Heart right ventricle (tissue), 16 donors: ENCODE results near the gene ATP6V0D1. TPM values are rescaled to one million over a fixed set of nuclear protein-coding genes. Genes with fewer than 3 reads are reported as not detected.

ENCODE experiments used
- ATAC-seq, 8 donors: fragments of 200-7000 bp; cut with Tn5 transposase; one replicate each; pipeline ENCODE4 v1.9.1; 2020; ENCODE audit warnings: mild to moderate bottlenecking in 8 of 8, moderate library complexity in 8 of 8, moderate number of reproducible peaks in 1 of 8
- DNase-seq, 2 donors: peaks; one replicate each; pipeline ENCODE4 v3.0.0-alpha.2; 2020
- H3K27ac ChIP-seq, 10 donors: fragments of 200-600 bp; sonication (generic) in 2 of 10; one replicate each; pipeline versions ENCODE4 v1.5.0 to v1.8.0; 2020 to 2022; ENCODE audit warnings: mild to moderate bottlenecking in 3 of 10
- H3K27me3 ChIP-seq, 7 donors: fragments of 200-600 bp; one replicate each; pipeline ENCODE4 v1.8.0; 2021 to 2022; ENCODE audit warnings: mild to moderate bottlenecking in 2 of 7
- H3K36me3 ChIP-seq, 9 donors: fragments of 200-600 bp; sonication (generic) in 1 of 9; one replicate each; pipeline versions ENCODE4 v1.5.0 to v1.8.0; 2020 to 2022; ENCODE audit warnings: mild to moderate bottlenecking in 2 of 9
- H3K4me1 ChIP-seq, 9 donors: fragments of 200-600 bp; sonication (generic) in 1 of 9; one replicate each; pipeline versions ENCODE4 v1.5.0 to v1.8.0; 2020 to 2022; ENCODE audit warnings: mild to moderate bottlenecking in 4 of 9
- H3K4me3 ChIP-seq, 10 donors: fragments of 200-600 bp; sonication (generic) in 2 of 10; one replicate each; pipeline versions ENCODE4 v1.5.0 to v1.8.0; 2020 to 2022; ENCODE audit warnings: mild to moderate bottlenecking in 7 of 10, moderate library complexity in 2 of 10
- H3K9me3 ChIP-seq, 11 donors: fragments of 200-600 bp in 10 of 11; sonication (generic) in 2 of 11; one replicate each; pipeline versions ENCODE4 v1.5.0 to v1.8.0; 2013 to 2022; ENCODE audit warnings: mild to moderate bottlenecking in 2 of 11, control low read depth in 1 of 11, moderate library complexity in 1 of 11
- WGBS, 2 donors: extraction: QIAGEN DNeasy Blood & Tissue Kit; methylation state at CpG; one replicate each; pipeline ENCODE4 v1.1.7; 2013; ENCODE audit warnings: inconsistent platforms in 1 of 2; 5-methylcytosine and 5-hydroxymethylcytosine counted together
- intact Hi-C, 10 donors: fragments of 100-400 bp; cut with DNase I; formaldehyde crosslinking; loops; one replicate each; pipeline versions ENCODE4 v1.11.1 to v1.14.2; 2022
- polyA plus RNA-seq, 2 donors: library from polyadenylated mRNA; stranded (reverse); fragments of 200-250 nt; gene quantifications; one replicate each; pipeline ENCODE4 v1.2.3, GENCODE V29; 2013
- total RNA-seq, 10 donors: library from RNA; stranded (reverse); fragmentation: NEBNext Ultra II Directional in 3 of 10; extraction: Animal tissue kit (Norgen Biotek cat#: 25700) in 3 of 10; gene quantifications; one replicate each; pipeline versions ENCODE4 v1.2.1 to v1.2.4, GENCODE V29; 2021 to 2023
- TF ChIP-seq, protein P1 (sequence below), 9 donors: fragments of 200-600 bp; sonication (generic) in 2 of 9; IDR thresholded peaks; one replicate each; pipeline versions ENCODE4 v1.5.0 to v1.8.0; 2021 to 2022; ENCODE audit warnings: antibody characterized with exemption in 9 of 9, mild to moderate bottlenecking in 5 of 9, moderate library complexity in 1 of 9
- donor health status: Arrhythmogenic right ventricular cardiomyopathy.
- donor health status: ischemic (EF 13 %, LVEDD 7.1; RV severe dilation, severe dysfunction).
- donor health status: healthy with polysubstance abuse.
- donor health status: DM: no; HTN: yes; CAD: no.
- donor health status: DM: no; HTN: no; CAD: no.
- donor health status: ischemic (EF 25% LVEDD 6.9; RV normal size, moderate dysfunction).
- donor health status: ischemic (EF 25% LVEDD 5.7; RV mildly dilated, moderate dysfunction).
- donor health status: healthy.
- donor health status: DM: yes; HTN: yes; CAD: no.
- donor health status: Ischemic cardiomyopathy.
- donor health status: ischemic (EF 35%, LVEDD 5.7; RV mildly dilated, moderate dysfunction).
- donor health status: nonischemic (EF 11% LVEDD 7.7; RV severe dilation, severe dysfunction).
- donor health status: DM: yes; HTN: yes; CAD: no.
- donor health status: PGD.
- donor health status: ischemic (EF 29% LVEDD 5.4; RV normal size, mild dysfunction).
- donor health status: nonischemic (EF 23%, LVEDD 6.1; RV moderate dilation, normal function).

Gene ATP6V0D1
- total and polyA plus RNA-seq, 12 donors = 12.8 to 84.7 (median 67.5) TPM

DNA sequence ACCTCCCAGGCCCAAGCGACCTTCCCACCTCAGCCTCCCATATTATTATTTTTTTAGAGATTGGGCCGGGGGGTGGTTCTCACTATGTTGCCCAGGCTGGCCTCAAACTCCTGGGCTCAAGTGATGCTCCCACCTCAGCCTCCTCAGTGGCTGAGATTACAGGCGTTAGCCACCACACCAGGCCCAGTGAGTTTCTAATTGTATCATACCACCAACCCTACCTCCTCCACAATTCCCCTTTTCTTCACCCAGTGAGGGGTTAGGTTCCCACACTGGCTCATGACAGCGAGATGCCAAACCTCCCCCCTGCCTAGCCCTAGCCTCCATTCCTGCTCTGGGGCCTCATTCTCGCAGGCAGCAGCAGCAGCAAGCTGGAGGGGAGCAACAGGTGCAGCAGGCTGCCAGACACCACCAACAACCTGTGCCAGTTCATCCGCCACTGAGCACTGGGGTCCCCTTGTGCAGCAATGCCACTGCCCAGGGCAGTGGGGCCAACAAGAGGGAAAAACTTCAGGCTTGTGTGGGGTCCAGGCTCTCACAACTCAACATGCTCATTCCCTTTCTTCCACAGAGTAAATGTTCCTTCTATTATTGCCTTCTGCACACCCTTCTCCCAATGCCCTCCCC is 9.1 kb downstream of the ATP6V0D1 start:
- Histone ChIP-seq H3K36me3 (peaks cover 0 to 9% (median 0%) of the 10 kb centered on the region in 9 donors), H3K4me3 (no peak overlapping the region), H3K9me3 (no peaks in the 10 kb centered on the region), H3K27me3 (no peaks in the 10 kb centered on the region), H3K4me1 (peaks cover 7 to 76% (median 44%) of the 10 kb centered on the region in 9 donors), H3K27ac (no peak overlapping the region)
- DNase-seq (no peak), ATAC-seq (no peak)
- 95 to 96% methylated on average over 6 of the region's 6 CpGs for WGBS, 2 donors
- TF ChIP-seq, protein P1, sequence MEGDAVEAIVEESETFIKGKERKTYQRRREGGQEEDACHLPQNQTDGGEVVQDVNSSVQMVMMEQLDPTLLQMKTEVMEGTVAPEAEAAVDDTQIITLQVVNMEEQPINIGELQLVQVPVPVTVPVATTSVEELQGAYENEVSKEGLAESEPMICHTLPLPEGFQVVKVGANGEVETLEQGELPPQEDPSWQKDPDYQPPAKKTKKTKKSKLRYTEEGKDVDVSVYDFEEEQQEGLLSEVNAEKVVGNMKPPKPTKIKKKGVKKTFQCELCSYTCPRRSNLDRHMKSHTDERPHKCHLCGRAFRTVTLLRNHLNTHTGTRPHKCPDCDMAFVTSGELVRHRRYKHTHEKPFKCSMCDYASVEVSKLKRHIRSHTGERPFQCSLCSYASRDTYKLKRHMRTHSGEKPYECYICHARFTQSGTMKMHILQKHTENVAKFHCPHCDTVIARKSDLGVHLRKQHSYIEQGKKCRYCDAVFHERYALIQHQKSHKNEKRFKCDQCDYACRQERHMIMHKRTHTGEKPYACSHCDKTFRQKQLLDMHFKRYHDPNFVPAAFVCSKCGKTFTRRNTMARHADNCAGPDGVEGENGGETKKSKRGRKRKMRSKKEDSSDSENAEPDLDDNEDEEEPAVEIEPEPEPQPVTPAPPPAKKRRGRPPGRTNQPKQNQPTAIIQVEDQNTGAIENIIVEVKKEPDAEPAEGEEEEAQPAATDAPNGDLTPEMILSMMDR (IDR thresholded peaks at IDR 0.05) = no peak
- intact Hi-C loops = no loop called here

DNA sequence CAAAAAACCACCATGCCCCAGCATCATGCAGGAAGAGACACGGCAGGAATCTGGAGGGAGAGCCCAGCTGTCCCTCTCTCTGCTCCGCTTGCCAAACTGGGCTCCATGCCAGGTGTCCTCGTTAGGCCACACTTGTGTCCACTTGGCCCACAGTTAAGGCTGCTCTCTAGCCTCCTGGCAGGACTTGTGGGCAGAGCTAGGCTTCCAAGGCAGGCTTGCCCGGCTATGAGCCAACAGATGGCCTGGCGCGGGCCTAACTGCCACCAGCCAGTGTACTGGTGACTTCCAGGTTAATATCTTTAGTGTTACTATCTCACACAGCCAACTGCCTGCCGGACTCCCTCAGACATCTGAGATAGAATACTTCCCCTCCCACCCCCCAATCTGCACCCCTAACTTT is 10.6 kb downstream of the ATP6V0D1 start:
- Histone ChIP-seq H3K4me3 (no peak overlapping the region), H3K9me3 (no peaks in the 10 kb centered on the region), H3K27me3 (no peaks in the 10 kb centered on the region), H3K4me1 (peaks cover 13 to 68% (median 35%) of the 10 kb centered on the region in 9 donors), H3K36me3 (peaks cover 0 to 4% (median 0%) of the 10 kb centered on the region in 9 donors), H3K27ac (peak overlapping the region in 3 of 10 donors; percentile 17 to 43 (median 32))
- DNase-seq (peak; percentile 89 to 90), ATAC-seq (peak; percentile 81 to 95 (median 90))
- 23% methylated on average over 7 of the region's 7 CpGs for WGBS, 2 donors
- intact Hi-C loops = no loop called here
- TF ChIP-seq, protein P1 (IDR thresholded peaks at IDR 0.05) = no peak

DNA sequence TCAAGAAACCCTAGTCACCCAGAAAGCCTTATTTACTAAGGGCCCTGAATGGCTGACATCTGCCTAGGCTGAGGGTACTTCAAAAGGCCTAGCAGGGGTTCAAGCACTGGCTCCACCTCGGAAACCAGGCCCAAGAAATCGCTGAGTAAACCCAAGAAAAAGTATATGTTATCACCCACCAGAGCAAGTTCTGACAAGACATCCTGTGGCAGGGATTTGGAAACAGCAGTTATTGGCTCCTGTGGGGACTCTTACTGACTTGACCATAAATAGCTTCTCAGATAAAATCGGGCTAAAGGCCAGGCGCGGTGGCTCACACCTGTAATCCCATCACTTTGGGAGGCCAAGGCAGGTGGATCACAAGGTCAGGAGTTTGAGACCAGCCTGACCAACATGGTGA is 12.2 kb downstream of the ATP6V0D1 start:
- TF ChIP-seq, protein P1 (IDR thresholded peaks at IDR 0.05) = no peak
- intact Hi-C loops = loop anchor here in 6 of 10 donors (5.0 to 10.0 kb wide), 5 partner anchors 36 to 104 kb away; partner anchors contain the start of gene HSD11B2 (in 1 of the 6)
- no peak overlapping the region for H3K27ac ChIP-seq
- H3K4me1 ChIP-seq = peaks cover 15 to 66% (median 41%) of the 10 kb centered on the region in 9 donors
- H3K4me3 ChIP-seq = no peak overlapping the region
- WGBS, 2 donors = 75 to 76% methylated on average over 5 of the region's 5 CpGs
- no peaks in the 10 kb centered on the region for H3K27me3 ChIP-seq
- peaks cover 0 to 4% (median 0%) of the 10 kb centered on the region in 9 donors for H3K36me3 ChIP-seq
- no peaks in the 10 kb centered on the region for H3K9me3 ChIP-seq
- no peak for ATAC-seq
- no peak for DNase-seq

DNA sequence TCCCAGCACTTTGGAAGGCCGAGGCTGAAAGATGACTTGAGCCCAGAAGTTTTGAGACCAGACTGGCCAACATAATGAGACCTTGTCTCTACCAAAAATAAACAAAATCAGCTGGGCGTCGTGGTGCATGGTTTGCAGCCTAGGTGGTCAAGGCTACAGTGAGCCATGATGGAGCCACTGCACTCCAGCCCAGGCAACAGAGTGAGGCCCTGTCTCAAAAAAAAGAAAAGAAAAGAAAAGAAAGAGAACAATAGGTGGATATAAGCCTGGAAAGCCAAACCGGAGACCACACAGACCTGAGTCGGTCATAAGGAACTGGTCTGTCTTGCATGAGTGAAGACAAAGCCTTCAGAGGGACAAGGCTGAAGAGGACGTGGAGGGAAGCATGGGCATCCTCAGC is 14.4 kb downstream of the ATP6V0D1 start:
- ATAC-seq (no peak), DNase-seq (no peak)
- Histone ChIP-seq H3K36me3 (peaks cover 0 to 10% (median 0%) of the 10 kb centered on the region in 9 donors), H3K27ac (no peak overlapping the region), H3K27me3 (no peaks in the 10 kb centered on the region), H3K4me1 (peaks cover 15 to 84% (median 62%) of the 10 kb centered on the region in 9 donors), H3K9me3 (no peaks in the 10 kb centered on the region), H3K4me3 (no peak overlapping the region)
- intact Hi-C loops = loop anchor here in 6 of 10 donors (5.0 to 10.0 kb wide), 5 partner anchors 34 to 102 kb away; partner anchors contain the start of gene HSD11B2 (in 1 of the 6)
- TF ChIP-seq, protein P1 (IDR thresholded peaks at IDR 0.05) = no peak
- 73 to 82% methylated on average over 6 of the region's 6 CpGs for WGBS, 2 donors
